Stimulated activated CD4-positive, alpha-beta T cell treated with anti-CD3 and anti-CD28 coated beads, Interleukin-12 subunit alpha, Interleukin-12 subunit beta, amount 100 ng/mL, for 24 hours (primary cell): ENCODE data around the gene PLSCR5.

Experiments
- DNase-seq, 2 experiments: peaks; one replicate each; pipeline ENCODE4 v3.0.0-alpha.2; 2020; ENCODE audit warnings: low read depth in 2 of 2

The PLSCR5 gene

DNA sequence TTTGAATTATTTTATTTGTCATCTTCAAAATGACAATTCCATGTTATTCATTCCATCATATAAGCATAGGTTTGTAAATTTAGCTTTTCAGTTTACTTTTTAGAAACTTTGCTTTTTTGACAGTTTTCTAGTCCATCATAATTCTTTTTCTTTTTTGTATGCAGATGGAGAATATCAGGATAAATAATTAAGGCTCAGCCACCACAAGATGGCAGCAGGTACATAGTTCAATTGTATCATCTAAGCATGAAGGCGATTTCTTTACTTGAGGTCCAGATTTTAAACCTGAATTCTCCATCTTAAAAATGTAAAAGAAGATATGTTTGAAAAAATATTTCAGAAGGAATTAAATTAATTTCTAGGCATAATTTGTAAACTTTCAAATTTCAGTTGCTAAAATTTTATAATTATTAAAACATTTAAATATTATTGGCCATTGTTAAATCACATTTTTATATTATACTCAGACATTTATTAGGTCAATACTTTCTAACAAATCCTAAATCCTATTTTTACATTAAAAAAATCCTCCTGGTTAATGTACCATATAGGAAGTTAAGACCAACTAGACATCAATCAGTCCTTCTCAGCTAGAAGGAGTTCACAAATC is 15.1 kb downstream of the PLSCR5 start:
- DNase-seq, result no peak

DNA sequence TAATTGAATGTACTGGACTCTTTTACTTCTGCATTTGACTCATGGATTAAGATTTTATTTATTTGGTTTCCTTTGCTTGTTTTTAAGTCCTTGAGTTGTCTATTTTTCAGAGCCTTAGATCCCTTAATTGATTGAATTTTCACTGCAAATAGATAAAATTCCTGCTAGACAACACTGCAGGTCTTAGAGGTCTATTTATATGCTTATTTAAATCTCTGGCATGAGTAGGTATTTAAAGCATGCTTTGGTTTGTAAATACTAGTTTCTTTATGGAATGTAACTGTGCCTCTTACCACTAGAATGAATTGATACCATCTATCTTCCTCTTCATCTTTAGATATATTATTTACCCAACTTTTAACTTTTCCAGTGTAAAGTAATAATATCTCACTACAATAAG is 20.0 kb downstream of the PLSCR5 start:
- DNase-seq, result no peak

- DNase-seq, result no peak
These were observed 23.1 kb downstream of the PLSCR5 start for GRCh38 chr3:146581951-146582467.

- no peak for DNase-seq
These were observed 24.0 kb downstream of the PLSCR5 start for GRCh38 chr3:146581080-146581601.

- DNase-seq, result no peak
These were observed 27.5 kb downstream of the PLSCR5 start for GRCh38 chr3:146577662-146578061.

DNA sequence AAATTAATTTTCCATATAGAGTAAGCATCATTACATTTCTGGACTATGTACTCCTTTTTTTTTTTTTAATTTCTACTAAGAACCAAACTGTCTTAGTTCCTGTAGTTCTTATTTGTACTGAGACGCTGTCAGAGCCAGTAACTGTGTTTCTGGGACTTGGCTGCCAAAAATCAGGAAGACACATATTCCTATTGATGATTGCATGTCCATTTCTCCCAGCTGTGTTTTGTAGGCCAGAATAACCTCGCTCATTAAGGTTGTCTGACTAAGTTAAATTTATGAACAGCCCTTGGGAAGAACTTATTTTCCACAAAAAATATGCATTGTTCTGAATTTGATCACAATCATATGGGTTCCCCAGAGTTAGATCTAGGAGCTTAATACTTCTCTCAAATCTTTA is 29.5 kb downstream of the PLSCR5 start:
- no peak for DNase-seq

DNA sequence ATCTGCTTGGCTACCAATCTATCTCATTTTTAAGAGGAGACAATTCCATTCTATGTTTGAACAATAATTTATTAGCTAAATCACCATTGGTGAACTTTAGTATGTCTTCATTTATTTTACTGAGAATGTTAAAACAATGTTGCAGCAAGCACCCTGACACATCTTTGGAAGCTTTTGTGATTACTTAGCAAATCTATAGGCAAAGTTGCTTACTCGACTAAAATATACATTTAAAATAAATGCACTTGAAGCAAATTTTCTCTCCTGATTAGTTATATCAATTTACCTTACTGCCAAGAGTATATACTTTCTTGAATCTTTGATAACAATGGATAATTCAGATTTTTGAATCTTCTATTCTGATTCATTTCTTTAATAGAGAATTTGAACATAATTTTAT is 31.0 kb downstream of the PLSCR5 start:
- no peak for DNase-seq

DNA sequence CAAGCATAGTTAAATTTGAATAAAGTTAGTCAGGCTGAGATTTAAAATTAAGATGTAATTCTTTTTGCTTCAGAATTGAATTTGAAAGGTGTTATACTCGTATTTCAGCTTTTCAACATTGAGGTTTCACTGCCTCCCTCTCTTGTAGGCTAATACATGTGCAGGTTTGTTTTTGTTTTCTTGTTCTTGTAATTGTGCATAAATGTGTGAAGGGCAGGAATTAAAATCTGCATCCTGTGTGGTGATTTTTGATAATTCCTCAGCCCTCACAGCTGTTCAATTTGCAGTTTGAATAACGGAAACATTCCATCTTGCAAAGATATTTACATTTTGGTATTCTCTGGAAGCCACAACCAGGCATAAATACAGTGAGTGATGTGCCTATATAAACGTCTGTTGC is 35.8 kb downstream of the PLSCR5 start:
- no peak for DNase-seq

DNA sequence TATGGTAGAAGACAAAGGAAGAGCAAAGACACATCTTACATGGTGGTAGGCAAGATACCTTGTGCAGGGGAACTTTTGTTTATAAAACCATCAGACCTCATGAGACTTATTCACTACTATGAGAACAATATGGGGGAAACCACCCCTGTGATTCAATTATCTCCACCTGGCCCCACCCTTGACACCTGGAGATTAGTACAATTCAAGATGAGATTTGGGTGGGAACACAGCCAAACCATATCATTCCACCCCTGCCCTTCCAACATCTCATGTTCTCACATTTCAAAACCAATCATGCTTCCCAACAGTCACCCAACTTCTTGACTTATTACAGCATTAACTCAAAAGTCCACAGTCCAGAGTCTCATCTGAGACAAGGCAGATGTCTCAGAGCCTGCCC is 39.0 kb downstream of the PLSCR5 start:
- DNase-seq, result no peak

GRCh38 chr3:146561879-146562278 is 43.3 kb downstream of the PLSCR5 start:
- no peak for DNase-seq

GRCh38 chr3:146561463-146561862 is 43.7 kb downstream of the PLSCR5 start:
- DNase-seq, result no peak

GRCh38 chr3:146560678-146561077 is 44.5 kb downstream of the PLSCR5 start:
- DNase-seq, result no peak

DNA sequence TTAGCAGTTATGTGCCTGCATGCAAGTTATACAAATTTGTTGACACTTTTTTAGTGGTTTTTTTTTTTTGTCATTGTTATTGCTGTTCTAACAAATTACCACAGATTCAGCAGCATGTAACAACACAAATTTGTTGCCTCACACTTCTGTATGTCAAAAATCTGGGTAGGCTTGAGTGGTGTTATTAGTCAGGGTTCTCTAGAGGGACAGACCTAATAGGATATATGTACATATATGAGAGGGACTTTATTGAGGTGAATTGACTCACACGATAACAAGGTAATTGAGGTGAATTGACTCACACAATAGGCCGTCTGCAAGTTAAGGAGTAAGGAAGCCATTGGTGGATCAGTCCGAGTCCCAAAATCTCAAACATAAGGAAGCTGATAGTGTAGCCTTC is 45.8 kb downstream of the PLSCR5 start:
- no peak for DNase-seq

- no peak for DNase-seq
These were observed 46.4 kb downstream of the PLSCR5 start for GRCh38 chr3:146558781-146559180.

DNA sequence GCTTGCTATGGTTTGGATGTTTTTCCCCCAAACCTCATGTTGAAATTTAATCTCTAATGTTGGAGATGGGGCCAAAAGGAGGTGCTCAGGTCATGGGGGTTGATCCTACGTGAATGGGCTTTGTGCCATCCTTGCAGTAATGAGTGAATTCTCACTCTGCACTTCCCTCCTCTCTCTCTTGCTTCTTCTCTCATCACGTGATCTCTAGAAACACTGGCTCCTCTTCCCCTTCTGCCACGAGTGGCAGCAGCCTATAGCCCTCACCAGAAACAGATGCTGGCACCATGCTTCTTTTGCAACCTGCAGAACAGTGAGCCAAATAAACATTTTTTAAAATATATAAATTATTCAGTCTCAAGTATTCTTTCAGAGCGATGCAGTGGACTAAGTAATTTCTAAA is 47.4 kb downstream of the PLSCR5 start:
- no peak for DNase-seq

DNA sequence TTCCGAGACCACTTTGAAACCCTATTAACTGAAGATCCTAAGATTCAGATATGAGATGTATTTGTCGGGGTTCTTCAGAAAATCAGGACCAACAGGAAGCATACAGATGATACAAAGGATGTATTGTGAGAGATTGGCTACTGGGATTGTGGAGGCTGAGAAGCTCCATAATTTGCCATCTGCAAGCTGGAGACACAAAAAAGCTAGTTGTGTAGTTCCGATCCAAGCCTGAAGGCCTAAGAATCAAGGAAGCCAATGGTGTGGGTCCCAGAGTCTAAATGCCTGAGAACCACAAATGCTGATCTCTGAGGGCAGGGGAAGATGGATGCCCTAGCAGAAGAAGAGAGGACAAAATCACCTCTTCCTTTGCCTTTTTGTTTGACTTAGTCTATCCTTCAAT is 49.8 kb downstream of the PLSCR5 start:
- no peak for DNase-seq

DNA sequence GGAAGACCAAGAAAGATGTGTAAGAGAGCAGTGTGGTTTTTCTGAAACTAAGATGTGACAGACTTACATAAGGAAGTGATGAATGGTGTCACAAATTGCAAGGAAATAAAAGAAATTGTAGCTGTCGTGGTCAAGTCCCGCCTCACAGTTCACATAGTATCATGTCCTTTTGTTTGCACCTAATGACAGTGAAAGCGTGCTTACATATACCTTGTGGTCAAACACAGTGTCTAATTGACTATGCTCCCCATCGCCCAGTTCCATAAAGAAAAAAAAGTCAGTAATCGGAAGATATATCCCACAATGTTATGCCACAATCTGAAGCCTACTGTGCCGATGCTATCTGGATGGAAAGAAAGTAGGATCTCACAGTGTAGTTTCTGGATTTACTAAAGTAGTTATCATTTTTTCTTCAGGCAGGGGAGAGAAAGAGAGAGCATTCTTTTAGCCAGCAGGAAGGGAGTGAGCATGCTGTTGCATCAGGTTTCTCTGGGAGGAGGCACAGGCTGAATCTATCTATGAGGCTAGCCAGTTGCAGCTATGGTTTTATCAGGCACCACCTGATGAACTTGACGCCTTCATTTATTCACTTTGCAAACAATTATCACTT is 50.9 kb downstream of the PLSCR5 start:
- DNase-seq, result no peak

DNA sequence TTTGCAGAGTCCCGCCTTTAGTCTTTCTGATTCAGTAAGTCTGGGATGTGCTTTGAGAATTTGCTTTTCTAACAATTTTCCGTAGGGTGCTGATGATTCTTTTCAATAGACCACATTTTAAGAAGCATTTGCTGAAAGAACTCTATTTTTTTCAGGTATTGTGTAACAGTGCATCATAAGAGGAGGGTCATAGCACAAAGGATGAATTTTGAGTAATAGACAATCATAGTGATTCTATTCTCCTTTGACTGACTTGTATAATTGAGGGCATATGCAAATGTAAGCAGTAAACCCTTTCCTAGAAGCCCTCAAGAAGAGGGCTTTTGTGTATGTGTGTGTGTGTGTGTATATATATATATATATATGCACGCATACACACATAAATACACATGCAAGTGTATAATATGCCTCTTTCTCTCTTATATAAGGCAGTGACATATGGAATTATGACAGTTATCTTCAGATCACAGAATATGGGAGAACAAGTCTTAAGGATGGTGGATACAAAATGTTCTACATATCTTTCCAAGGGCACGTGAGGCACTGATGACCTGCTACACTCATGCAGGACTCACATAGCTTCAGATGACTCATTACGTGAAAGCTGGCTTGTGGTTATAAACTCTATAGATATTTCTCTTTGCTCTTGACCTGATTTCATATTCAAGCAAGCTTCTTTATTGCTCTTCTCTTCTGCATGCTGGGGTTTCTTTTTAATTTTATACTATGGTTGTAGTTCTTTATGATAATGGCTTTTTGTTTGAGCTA is 54.2 kb downstream of the PLSCR5 start:
- no peak for DNase-seq

DNA sequence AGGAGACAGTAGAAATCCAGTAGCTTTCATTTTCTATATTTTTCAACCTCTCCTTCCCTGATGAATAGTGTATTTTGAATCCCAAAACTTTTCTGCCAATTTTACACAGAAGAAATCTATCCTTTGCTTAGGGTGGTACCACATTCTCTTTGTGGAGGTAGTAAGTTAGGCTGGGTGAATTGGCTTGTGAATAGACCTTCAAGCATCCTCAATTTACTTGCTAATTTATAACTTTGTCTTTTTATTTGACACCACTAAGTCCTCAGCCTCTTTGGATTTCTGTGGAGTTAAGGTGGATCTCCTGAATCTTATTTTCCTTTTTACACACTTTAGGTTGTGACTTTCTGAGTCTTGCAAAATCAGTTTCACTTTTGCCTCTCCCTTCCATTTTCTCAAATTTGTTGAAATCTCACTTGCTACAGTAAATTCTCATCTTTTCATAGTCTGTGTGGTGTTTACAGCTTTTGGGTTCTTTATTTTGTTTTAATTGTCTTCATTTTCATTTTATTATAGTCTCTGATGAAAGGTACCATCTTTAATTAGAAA is 55.0 kb downstream of the PLSCR5 start:
- no peak for DNase-seq

- no peak for DNase-seq
These were observed 57.8 kb downstream of the PLSCR5 start for GRCh38 chr3:146547235-146547835.

- no peak for DNase-seq
These were observed 58.7 kb downstream of the PLSCR5 start for GRCh38 chr3:146546366-146546965.
